ENCODE measurements around the gene SYDE2.

Gene SYDE2

GRCh38 chr1:85199667-85200462, 951 bp downstream of the SYDE2 start:
- no peak for TF ChIP-seq FOXM1 (IDR thresholded peaks at IDR 0.05; ENCODE audit: borderline replicate concordance, low read depth)
- no peak for TF ChIP-seq MAX (IDR thresholded peaks at IDR 0.05)
- TF ChIP-seq REST (IDR thresholded peaks at IDR 0.05; ENCODE audit: low read depth): no peak
- no peak for TF ChIP-seq NFIC (IDR thresholded peaks at IDR 0.05)
- TF ChIP-seq EGR1 (IDR thresholded peaks at IDR 0.05): no peak
- TF ChIP-seq CEBPB (IDR thresholded peaks at IDR 0.05): no peak
- no peak for TF ChIP-seq RAD21 (IDR thresholded peaks at IDR 0.05; ENCODE audit: low read depth)
- TF ChIP-seq TEAD4 (IDR thresholded peaks at IDR 0.05): no peak
- no peak for TF ChIP-seq EP300 (IDR thresholded peaks at IDR 0.05; ENCODE audit: borderline replicate concordance)
- no peak for TF ChIP-seq YY1 (IDR thresholded peaks at IDR 0.05; ENCODE audit: low read depth)

GRCh38 chr1:85198864-85199263, 2.0 kb downstream of the SYDE2 start:
- no peak for TF ChIP-seq RAD21 (IDR thresholded peaks at IDR 0.05; ENCODE audit: low read depth)

- TF ChIP-seq CEBPB (IDR thresholded peaks at IDR 0.05) (no peak), TCF12 (IDR thresholded peaks at IDR 0.05; ENCODE audit: low read depth) (no peak), EP300 (IDR thresholded peaks at IDR 0.05; ENCODE audit: borderline replicate concordance) (no peak), EGR1 (IDR thresholded peaks at IDR 0.05) (no peak), FOXM1 (IDR thresholded peaks at IDR 0.05; ENCODE audit: borderline replicate concordance, low read depth) (no peak), USF1 (IDR thresholded peaks at IDR 0.05) (no peak), TEAD4 (IDR thresholded peaks at IDR 0.05) (no peak), ZBTB7A (IDR thresholded peaks at IDR 0.05; ENCODE audit: low read depth) (no peak), RAD21 (IDR thresholded peaks at IDR 0.05; ENCODE audit: low read depth) (no peak), YY1 (IDR thresholded peaks at IDR 0.05; ENCODE audit: low read depth) (no peak), TAF1 (IDR thresholded peaks at IDR 0.05; ENCODE audit: low read depth) (no peak), NFIC (IDR thresholded peaks at IDR 0.05) (no peak)
Measured at GRCh38 chr1:85196358-85196757, 4.5 kb downstream of the SYDE2 start.

- TF ChIP-seq EGR1 (IDR thresholded peaks at IDR 0.05) (no peak), FOXM1 (IDR thresholded peaks at IDR 0.05; ENCODE audit: borderline replicate concordance, low read depth) (no peak), YY1 (IDR thresholded peaks at IDR 0.05; ENCODE audit: low read depth) (no peak), NFIC (IDR thresholded peaks at IDR 0.05) (no peak), TCF12 (IDR thresholded peaks at IDR 0.05; ENCODE audit: low read depth) (no peak), CREB1 (IDR thresholded peaks at IDR 0.05; ENCODE audit: low read depth) (no peak), TEAD4 (IDR thresholded peaks at IDR 0.05) (no peak), MAX (IDR thresholded peaks at IDR 0.05) (no peak), EP300 (IDR thresholded peaks at IDR 0.05; ENCODE audit: borderline replicate concordance) (no peak), CEBPB (IDR thresholded peaks at IDR 0.05) (no peak), ZBTB7A (IDR thresholded peaks at IDR 0.05; ENCODE audit: low read depth) (no peak), TAF1 (IDR thresholded peaks at IDR 0.05; ENCODE audit: low read depth) (no peak), USF1 (IDR thresholded peaks at IDR 0.05) (no peak), REST (IDR thresholded peaks at IDR 0.05; ENCODE audit: low read depth) (no peak), RAD21 (IDR thresholded peaks at IDR 0.05; ENCODE audit: low read depth) (no peak)
Measured at GRCh38 chr1:85195703-85196102, 5.1 kb downstream of the SYDE2 start.

- no peak for TF ChIP-seq TCF12 (IDR thresholded peaks at IDR 0.05; ENCODE audit: low read depth)
- TF ChIP-seq MAX (IDR thresholded peaks at IDR 0.05): no peak
- no peak for TF ChIP-seq FOXM1 (IDR thresholded peaks at IDR 0.05; ENCODE audit: borderline replicate concordance, low read depth)
- TF ChIP-seq NFIC (IDR thresholded peaks at IDR 0.05): no peak
- TF ChIP-seq YY1 (IDR thresholded peaks at IDR 0.05; ENCODE audit: low read depth): no peak
Measured at GRCh38 chr1:85189120-85189519, 11.7 kb downstream of the SYDE2 start.

- TF ChIP-seq EP300 (IDR thresholded peaks at IDR 0.05; ENCODE audit: borderline replicate concordance): no peak
- no peak for TF ChIP-seq TAF1 (IDR thresholded peaks at IDR 0.05; ENCODE audit: low read depth)
- no peak for TF ChIP-seq NFIC (IDR thresholded peaks at IDR 0.05)
- TF ChIP-seq TEAD4 (IDR thresholded peaks at IDR 0.05): no peak
- TF ChIP-seq USF1 (IDR thresholded peaks at IDR 0.05): no peak
- TF ChIP-seq ZBTB7A (IDR thresholded peaks at IDR 0.05; ENCODE audit: low read depth): no peak
- TF ChIP-seq TCF12 (IDR thresholded peaks at IDR 0.05; ENCODE audit: low read depth): no peak
- no peak for TF ChIP-seq MAX (IDR thresholded peaks at IDR 0.05)
- no peak for TF ChIP-seq CREB1 (IDR thresholded peaks at IDR 0.05; ENCODE audit: low read depth)
Measured at GRCh38 chr1:85188530-85188929, 12.3 kb downstream of the SYDE2 start.

Data from Ishikawa (cell line).